ENCODE results near the gene ATP6V1C2.

DNA sequence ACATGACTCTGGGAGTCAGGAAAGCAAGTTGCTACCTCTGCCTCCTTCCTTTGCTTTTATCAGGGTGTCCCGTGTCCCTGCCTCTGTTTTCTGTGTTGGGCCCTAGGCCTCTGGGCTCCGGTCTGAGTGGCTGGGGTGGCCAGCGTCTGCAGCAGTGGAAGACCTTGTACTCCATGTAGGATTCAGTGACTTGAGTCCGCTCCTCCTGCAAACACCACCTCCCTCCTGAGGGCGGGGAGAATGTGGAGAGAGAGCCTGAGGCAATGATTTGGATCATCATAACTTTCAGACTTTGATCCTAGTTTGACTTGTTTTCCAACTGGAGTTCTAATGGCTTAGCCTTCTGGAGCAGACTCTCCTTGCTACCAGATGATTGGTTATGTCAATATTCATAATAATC is 30.8 kb downstream of the ATP6V1C2 start:
- TF ChIP-seq EZH2 (IDR thresholded peaks at IDR 0.05) (no peak), POLR2A (IDR thresholded peaks at IDR 0.05; ENCODE audit: borderline replicate concordance, extremely low read depth, insufficient read depth, insufficient read length) (no peak), SP1 (IDR thresholded peaks at IDR 0.05; ENCODE audit: low read depth) (no peak)
- TF ChIP-seq, protein P1, sequence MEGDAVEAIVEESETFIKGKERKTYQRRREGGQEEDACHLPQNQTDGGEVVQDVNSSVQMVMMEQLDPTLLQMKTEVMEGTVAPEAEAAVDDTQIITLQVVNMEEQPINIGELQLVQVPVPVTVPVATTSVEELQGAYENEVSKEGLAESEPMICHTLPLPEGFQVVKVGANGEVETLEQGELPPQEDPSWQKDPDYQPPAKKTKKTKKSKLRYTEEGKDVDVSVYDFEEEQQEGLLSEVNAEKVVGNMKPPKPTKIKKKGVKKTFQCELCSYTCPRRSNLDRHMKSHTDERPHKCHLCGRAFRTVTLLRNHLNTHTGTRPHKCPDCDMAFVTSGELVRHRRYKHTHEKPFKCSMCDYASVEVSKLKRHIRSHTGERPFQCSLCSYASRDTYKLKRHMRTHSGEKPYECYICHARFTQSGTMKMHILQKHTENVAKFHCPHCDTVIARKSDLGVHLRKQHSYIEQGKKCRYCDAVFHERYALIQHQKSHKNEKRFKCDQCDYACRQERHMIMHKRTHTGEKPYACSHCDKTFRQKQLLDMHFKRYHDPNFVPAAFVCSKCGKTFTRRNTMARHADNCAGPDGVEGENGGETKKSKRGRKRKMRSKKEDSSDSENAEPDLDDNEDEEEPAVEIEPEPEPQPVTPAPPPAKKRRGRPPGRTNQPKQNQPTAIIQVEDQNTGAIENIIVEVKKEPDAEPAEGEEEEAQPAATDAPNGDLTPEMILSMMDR (IDR thresholded peaks at IDR 0.05 in 2 of 3, conservative IDR thresholded peaks at IDR 0.05 in 1 of 3; ENCODE audit: borderline replicate concordance in 1 of 3, insufficient read depth in 1 of 3, low read depth in 2 of 3, low read length in 2 of 3) = no peak
- TF ChIP-seq, protein P2, sequence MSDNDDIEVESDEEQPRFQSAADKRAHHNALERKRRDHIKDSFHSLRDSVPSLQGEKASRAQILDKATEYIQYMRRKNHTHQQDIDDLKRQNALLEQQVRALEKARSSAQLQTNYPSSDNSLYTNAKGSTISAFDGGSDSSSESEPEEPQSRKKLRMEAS (IDR thresholded peaks at IDR 0.05) = no peak

Data from HCT116 (cell line).